ENCODE measurements around the gene OR10A6.

- TF ChIP-seq CTCF (IDR thresholded peaks at IDR 0.05 in 4 of 5, conservative IDR thresholded peaks at IDR 0.05 in 1 of 5) = no peak
- no peak for TF ChIP-seq POLR2A (IDR thresholded peaks at IDR 0.05)
Measured at GRCh38 chr11:7969756-7970646, 38.9 kb upstream of the OR10A6 start.

Measured in gastrocnemius medialis (tissue), 4 donors.